GM12801 (cell line): Measurements from ENCODE around the gene STRIP1.
A peak's percentile ranks its signal among the peaks of the same experiment; 100 is the strongest.

ENCODE experiments used
- TF ChIP-seq, protein P1 (sequence below): IDR thresholded peaks from one replicate; pipeline ENCODE4 v1.5.1; 2011; ENCODE audit warnings: control low read depth; ENCODE audit not compliant: insufficient read length; ENCODE audit errors: extremely low read depth

The STRIP1 gene

GRCh38 chr1:110053552-110054428 lies 19.4 kb downstream of the STRIP1 start:
- TF ChIP-seq, protein P1, sequence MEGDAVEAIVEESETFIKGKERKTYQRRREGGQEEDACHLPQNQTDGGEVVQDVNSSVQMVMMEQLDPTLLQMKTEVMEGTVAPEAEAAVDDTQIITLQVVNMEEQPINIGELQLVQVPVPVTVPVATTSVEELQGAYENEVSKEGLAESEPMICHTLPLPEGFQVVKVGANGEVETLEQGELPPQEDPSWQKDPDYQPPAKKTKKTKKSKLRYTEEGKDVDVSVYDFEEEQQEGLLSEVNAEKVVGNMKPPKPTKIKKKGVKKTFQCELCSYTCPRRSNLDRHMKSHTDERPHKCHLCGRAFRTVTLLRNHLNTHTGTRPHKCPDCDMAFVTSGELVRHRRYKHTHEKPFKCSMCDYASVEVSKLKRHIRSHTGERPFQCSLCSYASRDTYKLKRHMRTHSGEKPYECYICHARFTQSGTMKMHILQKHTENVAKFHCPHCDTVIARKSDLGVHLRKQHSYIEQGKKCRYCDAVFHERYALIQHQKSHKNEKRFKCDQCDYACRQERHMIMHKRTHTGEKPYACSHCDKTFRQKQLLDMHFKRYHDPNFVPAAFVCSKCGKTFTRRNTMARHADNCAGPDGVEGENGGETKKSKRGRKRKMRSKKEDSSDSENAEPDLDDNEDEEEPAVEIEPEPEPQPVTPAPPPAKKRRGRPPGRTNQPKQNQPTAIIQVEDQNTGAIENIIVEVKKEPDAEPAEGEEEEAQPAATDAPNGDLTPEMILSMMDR: peak; percentile 12

DNA sequence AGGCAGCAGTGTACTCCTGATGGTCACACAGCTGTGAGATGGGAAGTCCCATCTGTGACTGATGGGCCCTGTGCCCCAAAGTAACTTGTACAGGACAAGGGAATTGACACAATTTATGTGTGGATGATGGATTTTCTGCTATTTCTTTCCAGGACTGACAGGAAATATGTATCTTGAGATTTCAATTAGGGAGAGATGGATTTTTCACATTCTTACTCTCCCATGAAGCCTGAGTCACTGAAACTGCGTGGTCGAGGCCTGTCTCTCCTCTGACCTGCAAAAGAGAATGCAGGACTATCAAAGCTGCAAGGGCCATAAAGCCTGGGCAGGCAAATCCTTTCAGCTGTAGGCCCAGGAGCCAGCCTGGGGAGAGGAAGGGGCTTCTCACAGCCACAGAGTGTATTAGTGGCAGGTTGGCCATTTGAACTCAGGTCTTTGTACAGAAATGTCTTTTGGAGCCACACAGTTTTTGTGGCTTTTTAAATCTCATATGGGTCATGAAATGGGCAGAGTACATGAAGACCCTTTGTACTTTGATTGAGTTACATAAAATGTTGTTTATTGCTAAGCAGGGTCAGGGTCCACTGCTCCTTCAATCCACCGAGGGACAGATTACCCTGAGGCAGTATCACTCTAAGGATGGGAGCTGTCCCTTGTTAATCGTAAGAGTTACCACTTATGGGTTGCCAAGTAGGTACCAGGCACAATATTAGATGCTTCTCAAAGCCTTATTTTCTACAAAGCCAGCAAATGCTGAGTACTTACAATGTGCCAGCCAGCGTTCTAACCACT lies 21.3 kb downstream of the STRIP1 start:
- TF ChIP-seq, protein P1: no peak

DNA sequence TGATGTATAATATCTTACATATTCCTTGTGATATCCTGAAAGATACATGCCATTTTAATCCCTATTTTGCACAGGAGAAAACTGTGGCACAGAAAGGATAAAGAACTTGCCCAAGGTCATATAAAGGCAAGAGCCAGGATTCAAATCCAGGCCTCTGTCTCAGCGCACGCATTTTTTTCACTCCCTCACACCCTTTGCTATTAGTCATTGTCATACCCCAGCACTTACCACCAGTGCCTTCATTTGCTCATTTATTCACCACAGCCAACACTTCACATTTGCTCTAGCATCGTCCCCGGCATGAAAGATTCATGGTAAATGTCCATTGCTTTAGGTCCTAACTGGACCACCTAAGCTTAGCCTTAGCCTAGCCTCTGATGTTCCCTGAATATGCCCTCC lies 21.9 kb downstream of the STRIP1 start:
- TF ChIP-seq, protein P1: no peak

GRCh38 chr1:110056776-110057175 lies 22.4 kb downstream of the STRIP1 start:
- TF ChIP-seq, protein P1: no peak

DNA sequence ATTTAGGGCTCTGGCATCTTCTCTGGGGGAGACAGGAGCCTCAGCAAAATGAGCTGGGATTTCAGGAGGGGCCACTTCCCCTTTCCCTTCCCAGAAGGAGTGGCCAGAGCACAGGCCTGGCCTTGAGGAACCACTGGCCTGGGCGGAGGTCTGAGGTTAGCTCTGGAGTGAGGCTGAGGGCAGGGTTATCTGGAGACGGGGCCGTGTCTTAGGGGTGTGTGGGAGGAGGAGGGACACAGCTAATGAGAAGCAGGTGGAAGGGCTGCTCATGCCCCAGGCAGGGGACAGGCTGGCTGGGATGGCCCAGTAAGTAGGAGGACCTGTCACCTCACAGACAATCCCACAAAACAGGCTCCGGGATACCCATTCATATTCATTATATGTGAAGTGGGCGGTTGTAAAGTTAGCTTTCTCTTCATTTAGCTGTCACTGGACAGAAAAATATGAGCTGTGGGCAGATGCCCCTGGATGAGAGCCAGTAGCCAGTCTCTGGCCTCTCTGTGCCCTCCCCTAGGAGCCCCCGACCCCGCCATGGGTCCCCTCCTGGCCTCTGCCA lies 23.6 kb downstream of the STRIP1 start:
- TF ChIP-seq, protein P1: no peak

GRCh38 chr1:110058591-110058990 lies 24.2 kb downstream of the STRIP1 start:
- TF ChIP-seq, protein P1: no peak
